ENCODE results near the gene RPL13A.

- no peak for TF ChIP-seq EZH2 (IDR thresholded peaks at IDR 0.05; ENCODE audit: borderline replicate concordance, low read depth, low read length, severe bottlenecking)
- no peak for TF ChIP-seq POLR2A (IDR thresholded peaks at IDR 0.05; ENCODE audit: low read depth, low read length)
- peak; percentile 5 for TF ChIP-seq POLR2AphosphoS5 (IDR thresholded peaks at IDR 0.05; ENCODE audit: insufficient read depth, low read depth, low read length)
- no peak for TF ChIP-seq CTCF (IDR thresholded peaks at IDR 0.05; ENCODE audit: extremely low read depth in 1 of 2, insufficient read depth in 1 of 2, low read depth in 1 of 2, low read length in 2 of 2)
- TF ChIP-seq GATA2 (IDR thresholded peaks at IDR 0.05; ENCODE audit: insufficient read depth, insufficient read length, low read depth, low read length), result no peak
- TF ChIP-seq JUN (IDR thresholded peaks at IDR 0.05; ENCODE audit: borderline replicate concordance, insufficient read depth, insufficient read length, low read depth), result no peak
- no peak for TF ChIP-seq MAX (IDR thresholded peaks at IDR 0.05; ENCODE audit: insufficient read depth, insufficient read length)
- TF ChIP-seq MYC (IDR thresholded peaks at IDR 0.05; ENCODE audit: low read depth, low read length), result no peak
Measured at GRCh38 chr19:49512970-49513745, 25.8 kb downstream of the RPL13A start.
